Sigmoid colon (tissue), 3 donors: ENCODE data around the gene AP3B1.
A peak's percentile ranks its signal among the peaks of the same experiment; 100 is the strongest.

ENCODE experiments used
- CTCF ChIP-seq, 4 experiments: fragments of 450-650 bp in 3 of 4; fragments of 200-600 bp in 1 of 4; IDR thresholded peaks; one replicate each; pipeline ENCODE4 v1.5.1; 2016 to 2019; ENCODE audit warnings: antibody characterized with exemption in 4 of 4, mild to moderate bottlenecking in 3 of 4, moderate library complexity in 2 of 4
- POLR2A ChIP-seq, 2 donors: fragments of 450-650 bp; IDR thresholded peaks; one replicate each; pipeline ENCODE4 v1.6.1; 2016; ENCODE audit warnings: antibody characterized with exemption in 2 of 2, mild to moderate bottlenecking in 2 of 2, moderate library complexity in 2 of 2

- no peak for TF ChIP-seq POLR2A (IDR thresholded peaks at IDR 0.05)
- peak in 1 of 4 experiments; percentile 19 for TF ChIP-seq CTCF (IDR thresholded peaks at IDR 0.05)
Measured at GRCh38 chr5:78300464-78301045, 6.1 kb upstream of the AP3B1 start.
